Ovary (tissue), 3 donors: Measurements from ENCODE around the gene EIF2S1.

ENCODE experiments used
- CTCF ChIP-seq, 3 donors: fragments of 450-650 bp in 2 of 3; fragments of 200-600 bp in 1 of 3; IDR thresholded peaks; one replicate each; pipeline versions ENCODE4 v1.5.1 to v1.8.0; 2016 to 2022; ENCODE audit warnings: antibody characterized with exemption in 3 of 3, mild to moderate bottlenecking in 1 of 3
- EP300 ChIP-seq: sonication (generic); formaldehyde crosslinking; IDR thresholded peaks from one replicate; pipeline ENCODE4 v1.6.1; 2017; ENCODE audit warnings: antibody characterized with exemption
- donor health status: DM: no; HTN: no; CAD: no.

DNA sequence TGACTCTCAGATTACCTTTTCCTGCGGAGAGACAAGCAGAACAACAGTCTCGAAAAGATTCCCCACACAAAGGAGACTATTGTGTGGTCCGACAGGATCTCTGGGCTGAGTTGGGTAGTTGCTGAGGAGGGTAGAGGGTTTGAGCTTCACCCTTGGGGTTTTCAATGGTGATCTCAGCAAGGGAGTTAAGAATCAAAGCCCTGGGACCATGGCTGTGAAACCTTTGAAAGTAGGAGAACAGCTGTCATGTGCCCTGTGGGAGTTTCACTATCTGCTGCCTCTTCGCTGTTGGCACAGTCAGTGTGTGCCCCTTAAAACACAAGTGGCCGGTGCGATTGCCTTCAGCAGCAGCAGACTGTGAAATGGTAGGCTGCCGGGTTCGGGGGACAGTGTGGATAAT lies 66.0 kb downstream of the EIF2S1 start:
- TF ChIP-seq EP300, result no peak
- no peak for TF ChIP-seq CTCF (IDR thresholded peaks at IDR 0.05)
